ENCODE results near the gene GSN. TPM values are rescaled to one million over a fixed set of nuclear protein-coding genes. Genes with fewer than 3 reads are reported as not detected.

The GSN gene
- total and polyA plus RNA-seq, 2 of the 13 experiments (the other 11 are each of a cell fraction or from before 2014, with no cell fraction given), result 294 to 307 TPM

DNA sequence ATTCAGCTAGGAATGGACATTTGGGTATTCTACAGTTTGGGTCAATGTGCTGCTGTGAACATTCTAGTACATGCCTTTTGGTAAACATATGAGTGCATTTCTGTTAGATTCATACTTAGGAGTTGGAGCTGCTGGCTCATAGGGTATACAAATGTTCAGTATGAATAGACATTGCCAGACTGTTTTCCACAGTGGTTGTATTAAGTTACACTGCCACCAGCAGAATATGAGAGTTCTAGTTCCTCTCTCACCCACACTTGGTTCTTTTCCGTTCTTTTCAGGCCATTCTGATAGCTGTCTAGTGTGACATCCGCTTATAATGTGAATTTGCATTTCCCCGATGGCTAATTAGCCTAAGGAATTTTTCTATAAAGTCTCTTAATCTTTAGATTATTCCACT is 77.1 kb downstream of the GSN start:
- Histone ChIP-seq H3K79me2 (ENCODE audit: insufficient read depth, low read length) (no peaks in the 10 kb centered on the region), H2AFZ (ENCODE audit: low read length) (no peak overlapping the region), H3K36me3 (replicated peaks in 1 of 2; ENCODE audit: control insufficient read depth in 1 of 2, insufficient read depth in 2 of 2, low read length in 2 of 2) (peaks cover 14 to 57% of the 10 kb centered on the region in 2 experiments; a peak in 4 of 5 replicates), H3K4me1 (ENCODE audit: insufficient read depth, low read length) (no peaks in the 10 kb centered on the region), H3K27ac (ENCODE audit: extremely low read length, insufficient read depth, low read length) (no peak overlapping the region), H3K27me3 (ENCODE audit: control insufficient read depth in 1 of 2, insufficient read depth in 2 of 2, low read length in 2 of 2) (no peaks in the 10 kb centered on the region), H4K20me1 (ENCODE audit: insufficient read depth, low read length) (no peaks in the 10 kb centered on the region), H3K9ac (ENCODE audit: insufficient read depth, low read depth, low read length) (no peak overlapping the region), H3K4me3 (replicated peaks in 1 of 3; ENCODE audit: insufficient read depth in 1 of 3, low read depth in 2 of 3, low read length in 3 of 3) (no peak overlapping the region), H3K9me3 (ENCODE audit: low read length) (no peaks in the 10 kb centered on the region), H3K4me2 (ENCODE audit: low read depth, low read length) (no peak overlapping the region)
- in situ Hi-C loops (cut with HindIII; ENCODE audit: extremely low pct_ligation_motif_present, low pct_unique_long_range_greater_than_20kb) (no loop called here), intact Hi-C loops (cut with micrococcal nuclease; ENCODE audit: unreplicated experiment) (no loop called here)
- ChIA-PET CTCF (ENCODE audit: low intra/inter-chr PET ratio, low total read pairs) (no interaction called here), POLR2A (interaction anchor here (1.3 kb wide), 1 partner anchor 14 kb away, joined by 3 read pairs; no protein-coding TSS in a partner anchor)
- no TSS peak for BruUV-seq (replicated peaks)
- FAIRE-seq, result no peak
- no peak for TF ChIP-seq PRDM10 (CRISPR knock-in tag; IDR thresholded peaks at IDR 0.05; ENCODE audit: low read depth)
- TF ChIP-seq TERF1 (CRISPR knock-in tag; IDR thresholded peaks at IDR 0.05), result no peak
- no peak for TF ChIP-seq ZFP82 (CRISPR knock-in tag; IDR thresholded peaks at IDR 0.05; ENCODE audit: borderline replicate concordance)
- TF ChIP-seq AKAP8 (CRISPR knock-in tag; IDR thresholded peaks at IDR 0.05), result no peak
- no peak for DNase-seq (ENCODE audit: low spot score)
- 97% methylated on average over 3 of the region's 3 CpGs for WGBS (ENCODE audit: low lambda C conversion rate)
- no peak for ATAC-seq

All from HepG2 (cell line).